Prostate gland (tissue), 2 donors: Measurements from ENCODE around the gene CLDN20.

Experiments
- POLR2A ChIP-seq: fragments of 450-650 bp; IDR thresholded peaks from one replicate; pipeline ENCODE4 v1.6.1; 2016; ENCODE audit warnings: antibody characterized with exemption, mild to moderate bottlenecking
- POLR2AphosphoS5 ChIP-seq: sonication (generic); formaldehyde crosslinking; IDR thresholded peaks from one replicate; pipeline ENCODE4 v1.6.1; 2017; ENCODE audit warnings: antibody characterized with exemption
- TF ChIP-seq, protein P1 (sequence below), 4 experiments: fragments of 200-600 bp in 2 of 4; fragments of 450-650 bp in 2 of 4; sonication (generic) in 2 of 4; IDR thresholded peaks; 1 replicate in 3 of 4; 2 replicates in 1 of 4; pipeline ENCODE4 v1.5.1; 2016 to 2019; ENCODE audit warnings: antibody characterized with exemption in 4 of 4, mild to moderate bottlenecking in 2 of 4, moderate library complexity in 2 of 4

GRCh38 chr6:155219299-155219698, 44.5 kb upstream of the CLDN20 start:
- TF ChIP-seq, protein P1, sequence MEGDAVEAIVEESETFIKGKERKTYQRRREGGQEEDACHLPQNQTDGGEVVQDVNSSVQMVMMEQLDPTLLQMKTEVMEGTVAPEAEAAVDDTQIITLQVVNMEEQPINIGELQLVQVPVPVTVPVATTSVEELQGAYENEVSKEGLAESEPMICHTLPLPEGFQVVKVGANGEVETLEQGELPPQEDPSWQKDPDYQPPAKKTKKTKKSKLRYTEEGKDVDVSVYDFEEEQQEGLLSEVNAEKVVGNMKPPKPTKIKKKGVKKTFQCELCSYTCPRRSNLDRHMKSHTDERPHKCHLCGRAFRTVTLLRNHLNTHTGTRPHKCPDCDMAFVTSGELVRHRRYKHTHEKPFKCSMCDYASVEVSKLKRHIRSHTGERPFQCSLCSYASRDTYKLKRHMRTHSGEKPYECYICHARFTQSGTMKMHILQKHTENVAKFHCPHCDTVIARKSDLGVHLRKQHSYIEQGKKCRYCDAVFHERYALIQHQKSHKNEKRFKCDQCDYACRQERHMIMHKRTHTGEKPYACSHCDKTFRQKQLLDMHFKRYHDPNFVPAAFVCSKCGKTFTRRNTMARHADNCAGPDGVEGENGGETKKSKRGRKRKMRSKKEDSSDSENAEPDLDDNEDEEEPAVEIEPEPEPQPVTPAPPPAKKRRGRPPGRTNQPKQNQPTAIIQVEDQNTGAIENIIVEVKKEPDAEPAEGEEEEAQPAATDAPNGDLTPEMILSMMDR (IDR thresholded peaks at IDR 0.05), result no peak
- TF ChIP-seq POLR2A, result no peak
- no peak for TF ChIP-seq POLR2AphosphoS5
